ENCODE results near the gene NCOA6.

Gene NCOA6

DNA sequence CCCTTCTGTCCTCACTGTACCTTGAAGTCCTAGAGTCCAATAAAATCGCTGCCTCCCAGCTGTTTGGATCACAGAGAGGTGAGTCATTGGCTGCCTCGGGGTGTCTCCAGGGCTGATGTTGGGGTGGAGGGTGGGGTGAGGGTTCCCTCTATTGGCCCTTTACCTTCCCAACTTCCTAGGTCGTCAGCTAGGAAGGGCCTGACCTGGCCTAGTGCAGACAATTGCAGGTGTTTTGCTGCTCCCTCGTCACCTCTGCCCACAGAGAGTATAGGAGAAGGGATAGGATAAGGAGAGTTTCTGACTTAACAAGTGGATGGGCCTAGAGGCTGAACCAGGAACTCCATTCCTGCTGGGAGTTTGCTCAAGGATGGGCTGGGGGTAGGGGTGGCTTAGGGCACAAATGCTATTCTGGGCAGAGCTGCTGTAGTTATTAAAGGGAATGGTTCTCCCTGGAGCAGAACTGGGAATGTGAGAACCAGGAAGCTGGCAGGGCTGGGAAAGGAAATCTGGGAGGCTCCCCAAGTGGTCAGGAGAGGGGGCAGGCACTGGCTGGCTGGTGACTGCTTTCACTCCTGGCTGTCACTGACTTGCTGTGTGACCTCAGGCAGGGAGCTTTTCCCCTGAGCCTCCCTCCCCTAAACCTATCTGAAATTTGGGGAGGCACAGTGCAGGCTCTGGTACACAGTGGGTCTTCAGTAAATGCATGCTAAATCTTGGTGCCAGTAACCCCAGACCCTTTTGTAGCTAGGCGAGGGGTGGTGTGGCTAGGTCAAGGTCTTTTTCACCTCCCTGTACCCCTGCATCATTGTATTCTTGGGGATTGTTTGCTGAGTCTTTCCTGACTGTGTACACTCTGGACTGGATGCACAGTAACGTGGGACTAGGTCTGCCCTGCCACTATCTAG, 119.8 kb downstream of the NCOA6 start:
- no peak overlapping the region for H3K27ac ChIP-seq (replicated peaks)
- TF ChIP-seq SPI1 (IDR thresholded peaks at IDR 0.05; ENCODE audit: borderline replicate concordance, low read depth) = no peak
- no peak for TF ChIP-seq POLR2AphosphoS5 (IDR thresholded peaks at IDR 0.05; ENCODE audit: low read depth)
- TF ChIP-seq, protein P1, sequence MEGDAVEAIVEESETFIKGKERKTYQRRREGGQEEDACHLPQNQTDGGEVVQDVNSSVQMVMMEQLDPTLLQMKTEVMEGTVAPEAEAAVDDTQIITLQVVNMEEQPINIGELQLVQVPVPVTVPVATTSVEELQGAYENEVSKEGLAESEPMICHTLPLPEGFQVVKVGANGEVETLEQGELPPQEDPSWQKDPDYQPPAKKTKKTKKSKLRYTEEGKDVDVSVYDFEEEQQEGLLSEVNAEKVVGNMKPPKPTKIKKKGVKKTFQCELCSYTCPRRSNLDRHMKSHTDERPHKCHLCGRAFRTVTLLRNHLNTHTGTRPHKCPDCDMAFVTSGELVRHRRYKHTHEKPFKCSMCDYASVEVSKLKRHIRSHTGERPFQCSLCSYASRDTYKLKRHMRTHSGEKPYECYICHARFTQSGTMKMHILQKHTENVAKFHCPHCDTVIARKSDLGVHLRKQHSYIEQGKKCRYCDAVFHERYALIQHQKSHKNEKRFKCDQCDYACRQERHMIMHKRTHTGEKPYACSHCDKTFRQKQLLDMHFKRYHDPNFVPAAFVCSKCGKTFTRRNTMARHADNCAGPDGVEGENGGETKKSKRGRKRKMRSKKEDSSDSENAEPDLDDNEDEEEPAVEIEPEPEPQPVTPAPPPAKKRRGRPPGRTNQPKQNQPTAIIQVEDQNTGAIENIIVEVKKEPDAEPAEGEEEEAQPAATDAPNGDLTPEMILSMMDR (IDR thresholded peaks at IDR 0.05; ENCODE audit: insufficient read depth, low read length) = no peak
- no peaks in the 10 kb centered on the region for H3K27me3 ChIP-seq (ENCODE audit: insufficient read depth, poor library complexity, severe bottlenecking)
- H3K4me3 ChIP-seq (replicated peaks; ENCODE audit: insufficient read depth, low read length) = no peak overlapping the region
- DNase-seq (ENCODE audit: low read depth in 1 of 2, low spot score in 1 of 2) = peak in 1 of 2 experiments; percentile 56

DNA sequence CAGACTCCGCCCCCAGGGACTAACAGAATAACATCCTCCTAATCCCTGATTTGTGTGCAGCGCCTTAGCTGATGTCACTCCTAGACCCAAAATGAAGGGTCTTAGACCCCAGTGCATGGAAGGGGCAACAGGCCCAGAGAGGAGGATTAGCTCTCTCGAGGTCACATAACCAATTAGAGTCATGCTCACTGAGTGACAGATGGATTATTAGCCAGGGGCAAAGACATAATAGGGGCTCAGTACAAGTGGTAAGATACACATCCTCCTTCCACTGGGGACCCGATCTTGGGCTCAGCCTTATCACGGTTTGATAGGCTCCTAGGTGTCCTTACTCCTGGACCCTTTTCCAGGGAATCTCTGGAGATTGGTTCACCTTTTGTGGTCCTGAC, 120.4 kb downstream of the NCOA6 start:
- no peaks in the 10 kb centered on the region for H3K27me3 ChIP-seq (ENCODE audit: insufficient read depth, poor library complexity, severe bottlenecking)
- H3K27ac ChIP-seq (replicated peaks) = peak overlapping the region; percentile 14
- peak overlapping the region; percentile 93 for H3K4me3 ChIP-seq (replicated peaks; ENCODE audit: insufficient read depth, low read length)
- TF ChIP-seq, protein P2, sequence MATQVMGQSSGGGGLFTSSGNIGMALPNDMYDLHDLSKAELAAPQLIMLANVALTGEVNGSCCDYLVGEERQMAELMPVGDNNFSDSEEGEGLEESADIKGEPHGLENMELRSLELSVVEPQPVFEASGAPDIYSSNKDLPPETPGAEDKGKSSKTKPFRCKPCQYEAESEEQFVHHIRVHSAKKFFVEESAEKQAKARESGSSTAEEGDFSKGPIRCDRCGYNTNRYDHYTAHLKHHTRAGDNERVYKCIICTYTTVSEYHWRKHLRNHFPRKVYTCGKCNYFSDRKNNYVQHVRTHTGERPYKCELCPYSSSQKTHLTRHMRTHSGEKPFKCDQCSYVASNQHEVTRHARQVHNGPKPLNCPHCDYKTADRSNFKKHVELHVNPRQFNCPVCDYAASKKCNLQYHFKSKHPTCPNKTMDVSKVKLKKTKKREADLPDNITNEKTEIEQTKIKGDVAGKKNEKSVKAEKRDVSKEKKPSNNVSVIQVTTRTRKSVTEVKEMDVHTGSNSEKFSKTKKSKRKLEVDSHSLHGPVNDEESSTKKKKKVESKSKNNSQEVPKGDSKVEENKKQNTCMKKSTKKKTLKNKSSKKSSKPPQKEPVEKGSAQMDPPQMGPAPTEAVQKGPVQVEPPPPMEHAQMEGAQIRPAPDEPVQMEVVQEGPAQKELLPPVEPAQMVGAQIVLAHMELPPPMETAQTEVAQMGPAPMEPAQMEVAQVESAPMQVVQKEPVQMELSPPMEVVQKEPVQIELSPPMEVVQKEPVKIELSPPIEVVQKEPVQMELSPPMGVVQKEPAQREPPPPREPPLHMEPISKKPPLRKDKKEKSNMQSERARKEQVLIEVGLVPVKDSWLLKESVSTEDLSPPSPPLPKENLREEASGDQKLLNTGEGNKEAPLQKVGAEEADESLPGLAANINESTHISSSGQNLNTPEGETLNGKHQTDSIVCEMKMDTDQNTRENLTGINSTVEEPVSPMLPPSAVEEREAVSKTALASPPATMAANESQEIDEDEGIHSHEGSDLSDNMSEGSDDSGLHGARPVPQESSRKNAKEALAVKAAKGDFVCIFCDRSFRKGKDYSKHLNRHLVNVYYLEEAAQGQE (IDR thresholded peaks at IDR 0.05; ENCODE audit: insufficient replicate concordance, low read depth) = no peak
- TF ChIP-seq GABPA (IDR thresholded peaks at IDR 0.05; ENCODE audit: low read depth) = no peak
- no peak for TF ChIP-seq SPI1 (IDR thresholded peaks at IDR 0.05; ENCODE audit: borderline replicate concordance, low read depth)
- TF ChIP-seq, protein P1 (IDR thresholded peaks at IDR 0.05; ENCODE audit: insufficient read depth, low read length) = no peak
- no peak for TF ChIP-seq POLR2AphosphoS5 (IDR thresholded peaks at IDR 0.05; ENCODE audit: low read depth)
- DNase-seq (ENCODE audit: low read depth in 1 of 2, low spot score in 1 of 2) = peak in 1 of 2 experiments; percentile 8

DNA sequence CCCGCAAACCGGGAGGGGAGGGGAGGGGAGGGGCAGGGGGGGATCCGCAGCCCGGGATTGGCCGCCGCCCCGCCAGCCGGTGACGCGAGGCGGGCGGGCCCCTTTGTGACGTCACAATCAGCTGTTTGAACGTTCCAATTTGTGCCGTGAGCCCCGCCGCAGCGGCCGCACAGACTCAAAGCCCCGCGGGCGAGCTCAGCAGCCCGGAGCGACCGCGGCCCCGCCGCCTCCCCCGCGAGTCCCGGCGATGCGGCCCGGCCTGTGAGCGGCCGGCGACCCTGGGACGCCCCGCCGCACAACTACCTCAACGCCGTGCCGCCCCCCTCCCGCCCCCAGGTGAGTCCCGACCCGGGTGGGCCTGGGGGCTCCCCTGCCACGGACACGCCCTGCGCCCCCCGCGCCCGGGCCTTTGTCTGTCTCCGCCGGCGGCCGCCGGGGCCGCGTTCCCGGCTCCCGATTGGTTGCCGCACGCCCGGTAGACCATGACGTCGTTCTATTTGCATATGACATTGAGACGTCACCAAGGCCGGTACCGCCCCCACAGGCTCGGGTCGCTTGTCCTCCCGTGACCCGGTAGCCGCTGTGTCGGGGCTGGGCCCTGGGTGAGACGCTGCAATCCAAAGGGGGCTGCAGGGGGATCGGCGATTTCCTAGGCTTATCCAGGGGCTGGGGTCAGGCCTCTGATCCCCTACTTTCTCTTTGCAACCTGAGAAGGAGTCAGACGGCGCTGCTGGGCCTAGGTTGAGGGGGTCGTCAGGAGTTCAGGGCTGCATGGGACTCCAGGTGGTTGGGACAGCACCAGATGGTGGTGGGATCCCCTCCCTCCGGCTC, 121.1 kb downstream of the NCOA6 start, which contains the start of gene TP53INP2:
TP53INP2 (plus strand) TSS at position 168 of the 831 bp plus-strand sequence. CDS start 4,396 bp downstream, outside the sequence.
- TF ChIP-seq, protein P1 (IDR thresholded peaks at IDR 0.05; ENCODE audit: insufficient read depth, low read length) = no peak
- TF ChIP-seq POLR2AphosphoS5 (IDR thresholded peaks at IDR 0.05; ENCODE audit: low read depth) (no peak), SPI1 (IDR thresholded peaks at IDR 0.05; ENCODE audit: borderline replicate concordance, low read depth) (no peak), GABPA (IDR thresholded peaks at IDR 0.05; ENCODE audit: low read depth) (no peak)
- TF ChIP-seq, protein P2 (IDR thresholded peaks at IDR 0.05; ENCODE audit: insufficient replicate concordance, low read depth) = no peak
- H3K27me3 ChIP-seq (ENCODE audit: insufficient read depth, poor library complexity, severe bottlenecking) = no peaks in the 10 kb centered on the region
- H3K27ac ChIP-seq (replicated peaks) = peak within 1 kb of the TSS; percentile 14
- peak; percentile 74 to 81 for DNase-seq (ENCODE audit: low read depth in 1 of 2, low spot score in 1 of 2)
- H3K4me3 ChIP-seq (replicated peaks; ENCODE audit: insufficient read depth, low read length) = peak within 1 kb of the TSS; percentile 93

All from HL-60 (cell line).